ENCODE measurements around the gene ZNRD2. TPM values are rescaled to one million over a fixed set of nuclear protein-coding genes. Genes with fewer than 3 reads are reported as not detected.
A peak's percentile ranks its signal among the peaks of the same experiment; 100 is the strongest.

The ZNRD2 gene
- total RNA-seq, 1 experiment from 2014 or later, result 61.2 TPM

GRCh38 chr11:65573391-65574079 is 3.3 kb downstream of the ZNRD2 start:
- BruUV-seq (replicated peaks), result no TSS peak

DNA sequence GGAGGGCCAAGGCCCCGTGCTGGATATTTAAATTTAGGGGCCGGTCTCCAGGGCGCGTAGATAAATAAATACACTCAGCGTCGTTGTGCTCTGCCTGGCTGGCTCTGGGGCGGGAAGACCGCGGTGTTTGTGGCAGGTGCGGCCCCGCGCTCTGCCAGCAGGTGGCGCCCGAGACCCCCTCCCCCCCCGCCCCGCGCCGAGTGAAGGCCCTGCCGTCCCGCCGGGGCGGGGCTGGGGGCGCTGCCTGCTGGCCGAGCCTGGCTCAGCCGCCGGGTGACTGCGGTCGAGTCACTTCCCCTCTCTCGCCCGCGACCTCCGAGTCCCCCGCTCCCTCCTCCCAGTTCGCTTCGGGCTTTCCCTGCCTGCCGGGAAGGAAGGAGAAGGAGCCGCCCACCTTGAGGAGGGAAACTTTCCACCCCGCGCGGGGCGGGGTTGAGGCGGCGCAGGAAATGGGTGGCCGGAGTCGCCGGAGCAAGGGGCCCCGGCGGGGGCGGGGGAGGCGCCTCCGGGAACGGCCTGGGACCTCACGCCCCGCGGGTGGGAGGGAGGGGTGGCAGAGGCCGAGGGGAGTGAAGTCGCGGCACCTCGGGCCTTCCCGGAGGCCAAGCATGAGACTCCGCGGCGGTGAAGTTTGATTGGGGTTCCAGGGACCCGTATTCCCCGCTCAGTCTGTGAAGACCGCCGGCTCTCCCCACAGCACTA is 4.0 kb downstream of the ZNRD2 start:
- ChIA-PET POLR2A (no interaction called here), CTCF (interaction anchor here (2.2 kb wide), 1 partner anchor 20 kb away, joined by 7 read pairs; no protein-coding TSS in a partner anchor)
- intact Hi-C loops (cut with micrococcal nuclease; ENCODE audit: unreplicated experiment) (no loop called here), in situ Hi-C loops (cut with HindIII; ENCODE audit: low pct_unique_long_range_greater_than_20kb, low sequenced_read_pairs) (no loop called here)
- Histone ChIP-seq H3K4me1 (ENCODE audit: control insufficient read depth, insufficient read depth, low read length) (peaks cover 50% of the 10 kb centered on the region), H3K9me3 (ENCODE audit: control insufficient read depth, insufficient read depth, low read depth, low read length) (no peaks in the 10 kb centered on the region), H3K27me3 (ENCODE audit: control insufficient read depth, insufficient read depth, low read length) (no peaks in the 10 kb centered on the region), H3K27ac (ENCODE audit: low read length) (peak overlapping the region; percentile 99), H3K4me3 (ENCODE audit: low read depth in 2 of 2, low read length in 2 of 2) (peak overlapping the region; percentile 82 to 93), H3K36me3 (ENCODE audit: control insufficient read depth, insufficient read depth, low read length) (no peaks in the 10 kb centered on the region; the same call in 1 of the 2 replicates)
- peak; percentile 53 for ATAC-seq
- TF ChIP-seq SIN3A (IDR thresholded peaks at IDR 0.05; ENCODE audit: borderline replicate concordance, insufficient read depth, low read depth, low read length) (peak; percentile 65; the same call in 1 of the 2 replicates), TCF7L2 (IDR thresholded peaks at IDR 0.05; ENCODE audit: low read depth, low read length) (no peak), POLR2AphosphoS5 (IDR thresholded peaks at IDR 0.05; ENCODE audit: low read depth, low read length) (0 out of 2 replicates have a peak, but pooled peaks have one; percentile 19), REST (IDR thresholded peaks at IDR 0.05; ENCODE audit: insufficient read depth in 1 of 2, low read depth in 2 of 2, low read length in 1 of 2) (no peak)
- TF ChIP-seq, protein P1, sequence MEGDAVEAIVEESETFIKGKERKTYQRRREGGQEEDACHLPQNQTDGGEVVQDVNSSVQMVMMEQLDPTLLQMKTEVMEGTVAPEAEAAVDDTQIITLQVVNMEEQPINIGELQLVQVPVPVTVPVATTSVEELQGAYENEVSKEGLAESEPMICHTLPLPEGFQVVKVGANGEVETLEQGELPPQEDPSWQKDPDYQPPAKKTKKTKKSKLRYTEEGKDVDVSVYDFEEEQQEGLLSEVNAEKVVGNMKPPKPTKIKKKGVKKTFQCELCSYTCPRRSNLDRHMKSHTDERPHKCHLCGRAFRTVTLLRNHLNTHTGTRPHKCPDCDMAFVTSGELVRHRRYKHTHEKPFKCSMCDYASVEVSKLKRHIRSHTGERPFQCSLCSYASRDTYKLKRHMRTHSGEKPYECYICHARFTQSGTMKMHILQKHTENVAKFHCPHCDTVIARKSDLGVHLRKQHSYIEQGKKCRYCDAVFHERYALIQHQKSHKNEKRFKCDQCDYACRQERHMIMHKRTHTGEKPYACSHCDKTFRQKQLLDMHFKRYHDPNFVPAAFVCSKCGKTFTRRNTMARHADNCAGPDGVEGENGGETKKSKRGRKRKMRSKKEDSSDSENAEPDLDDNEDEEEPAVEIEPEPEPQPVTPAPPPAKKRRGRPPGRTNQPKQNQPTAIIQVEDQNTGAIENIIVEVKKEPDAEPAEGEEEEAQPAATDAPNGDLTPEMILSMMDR (IDR thresholded peaks at IDR 0.05), result peak; percentile 100
- DNase-seq (ENCODE audit: low read depth, low spot score), result no peak
- BruUV-seq (replicated peaks), result no TSS peak

More at GRCh38 chr11:65573391-65574079, 3.3 kb downstream of the ZNRD2 start:
- H3K27me3 ChIP-seq (ENCODE audit: control insufficient read depth, insufficient read depth, low read length), result no peaks in the 10 kb centered on the region
- no peaks in the 10 kb centered on the region for H3K9me3 ChIP-seq (ENCODE audit: control insufficient read depth, insufficient read depth, low read depth, low read length)
- in situ Hi-C loops (cut with HindIII; ENCODE audit: low pct_unique_long_range_greater_than_20kb, low sequenced_read_pairs) (no loop called here), intact Hi-C loops (cut with micrococcal nuclease; ENCODE audit: unreplicated experiment) (no loop called here)
- CTCF ChIA-PET, result interaction anchor here (1.5 to 2.6 kb wide), 2 partner anchors 21 to 157 kb away, joined by 3 to 9 read pairs; partner anchors contain the start of gene KCNK7
- POLR2A ChIA-PET, result interaction anchor here (1.5 kb wide), 1 partner anchor 75 kb away, joined by 6 read pairs; the partner anchor contains the start of gene MALAT1
- no peaks in the 10 kb centered on the region; the same call in 1 of the 2 replicates for H3K36me3 ChIP-seq (ENCODE audit: control insufficient read depth, insufficient read depth, low read length)
- H3K4me1 ChIP-seq (ENCODE audit: control insufficient read depth, insufficient read depth, low read length), result peaks cover 49% of the 10 kb centered on the region
- TF ChIP-seq POLR2AphosphoS5 (IDR thresholded peaks at IDR 0.05; ENCODE audit: low read depth, low read length), result no peak
- TF ChIP-seq REST (IDR thresholded peaks at IDR 0.05; ENCODE audit: insufficient read depth in 1 of 2, low read depth in 2 of 2, low read length in 1 of 2), result peak in 1 of 2 experiments; percentile 32; a peak in 1 of 4 replicates
- DNase-seq (ENCODE audit: low read depth, low spot score) (no peak), ATAC-seq (no peak)
- H3K27ac ChIP-seq (ENCODE audit: low read length), result peak overlapping the region; percentile 83
- peak overlapping the region; percentile 82 to 93 for H3K4me3 ChIP-seq (ENCODE audit: low read depth in 2 of 2, low read length in 2 of 2)
